Small intestine (tissue), 7 donors: ENCODE data around the gene KIFC3. TPM values are rescaled to one million over a fixed set of nuclear protein-coding genes. Genes with fewer than 3 reads are reported as not detected.
"Not testable (repeated sequence)": the region's sequence is repeated elsewhere in the genome, so short reads cannot be mapped to it uniquely, and the experiment has no call there.

Experiments
- DNase-seq, 2 donors: peaks; one replicate each; pipeline versions ENCODE4 v3.0.0 to v3.0.0-alpha.2; 2013
- FAIRE-seq: peaks from 2 replicates; lab custom pipeline; 2012; peaks lifted over from hg19 to GRCh38; lab: Jason Lieb, UNC
- H3K27ac ChIP-seq, 3 donors: one replicate each; pipeline ENCODE4 v1.5.1; 2013; ENCODE audit warnings: low read length in 2 of 3, mild to moderate bottlenecking in 2 of 3, control low read depth in 1 of 3, inconsistent platforms in 1 of 3, low read depth in 1 of 3, moderate library complexity in 1 of 3
- H3K27me3 ChIP-seq, 3 donors: one replicate each; pipeline ENCODE4 v1.6.1; 2013; ENCODE audit warnings: low read length in 3 of 3, inconsistent platforms in 1 of 3; ENCODE audit not compliant: control insufficient read depth in 3 of 3, insufficient read depth in 3 of 3
- H3K36me3 ChIP-seq, 3 donors: one replicate each; pipeline ENCODE4 v1.6.1; 2013; ENCODE audit warnings: low read length in 3 of 3, inconsistent platforms in 1 of 3, low read depth in 1 of 3, mild to moderate bottlenecking in 1 of 3, moderate library complexity in 1 of 3; ENCODE audit not compliant: control insufficient read depth in 3 of 3, insufficient read depth in 2 of 3
- H3K4me1 ChIP-seq, 3 donors: one replicate each; pipeline ENCODE4 v1.6.1; 2013; ENCODE audit warnings: low read length in 2 of 3, inconsistent platforms in 1 of 3, low read depth in 1 of 3, mild to moderate bottlenecking in 1 of 3, moderate library complexity in 1 of 3; ENCODE audit not compliant: control insufficient read depth in 3 of 3, insufficient read depth in 2 of 3
- H3K4me3 ChIP-seq, 3 donors: one replicate each; pipeline ENCODE4 v1.5.1; 2013; ENCODE audit warnings: low read length in 3 of 3, control low read depth in 1 of 3, inconsistent platforms in 1 of 3, low read depth in 1 of 3, mild to moderate bottlenecking in 1 of 3, moderate library complexity in 1 of 3
- H3K9me3 ChIP-seq, 2 donors: one replicate each; pipeline ENCODE4 v1.6.1; 2013; ENCODE audit warnings: low read depth in 1 of 2, low read length in 1 of 2; ENCODE audit not compliant: control insufficient read depth in 2 of 2, insufficient read depth in 1 of 2
- WGBS, 3 donors: extraction: QIAGEN DNeasy Blood & Tissue Kit; methylation state at CpG; one replicate each; pipeline ENCODE4 v1.1.7; 2013; 5-methylcytosine and 5-hydroxymethylcytosine counted together
- polyA plus RNA-seq, 4 donors: library from polyadenylated mRNA; stranded (reverse) in 3 of 4; unstranded in 1 of 4; fragments of 200-250 nt in 3 of 4; fragments of 120-200 nt in 1 of 4; gene quantifications; one replicate each; pipeline versions ENCODE4 v1.2.1 to v1.2.3, GENCODE V29; 2013
- donor health status: healthy with polysubstance abuse.
- donor health status: control.
- donor health status: control.
- donor health status: Bipolar disorder and iron deficiency.
- donor health status: healthy.

The KIFC3 gene
- polyA plus RNA-seq, 4 donors = 12.8 to 237 (median 131) TPM

DNA sequence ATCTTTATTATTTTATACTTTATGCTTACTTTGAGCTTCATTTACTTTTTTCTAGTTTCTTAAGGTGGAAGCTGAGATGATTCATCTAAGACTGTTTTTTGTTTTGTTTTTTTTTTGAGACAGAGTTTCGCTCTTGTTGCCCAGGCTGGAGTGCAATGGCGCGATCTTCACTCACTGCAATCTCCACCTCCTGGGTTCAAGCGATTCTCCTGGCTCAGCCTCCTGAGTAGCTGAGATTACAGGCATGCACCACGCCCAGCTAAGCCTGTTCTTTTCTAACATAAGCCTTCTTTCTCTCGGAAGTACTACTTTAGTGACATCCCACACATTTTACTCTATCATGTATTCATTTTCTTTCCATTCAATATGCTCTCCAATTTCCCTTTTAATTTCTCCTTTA lies 89.7 kb downstream of the KIFC3 start:
- H3K27ac ChIP-seq, FAIRE-seq, H3K9me3 ChIP-seq, H3K27me3 ChIP-seq, H3K4me3 ChIP-seq, H3K36me3 ChIP-seq, H3K4me1 ChIP-seq, DNase-seq: not testable (repeated sequence)
- 51 to 67% (median 57%) methylated on average over 6 of the region's 6 CpGs for WGBS, 3 donors

DNA sequence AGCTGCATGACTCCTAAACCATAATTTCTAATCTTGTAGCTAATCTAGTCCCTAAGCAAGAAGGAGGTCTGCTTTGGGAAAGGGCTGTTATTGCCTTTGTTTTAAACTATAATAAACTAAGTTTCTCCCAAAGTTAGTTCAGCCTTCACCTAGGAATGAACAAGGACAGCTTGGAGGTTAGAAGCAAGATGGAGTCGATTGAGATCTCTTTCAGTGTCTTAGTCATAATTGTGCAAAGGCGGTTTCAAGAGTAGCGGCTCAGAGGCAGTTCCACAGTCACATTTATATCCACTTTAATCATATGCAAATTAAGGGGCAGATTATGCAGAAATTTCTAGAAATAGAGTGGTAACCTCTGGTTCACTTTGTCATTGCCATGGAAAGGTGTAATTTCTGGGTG lies 90.3 kb downstream of the KIFC3 start:
- 87 to 92% (median 91%) methylated on average over 3 of the region's 3 CpGs for WGBS, 3 donors
- no peak for DNase-seq

DNA sequence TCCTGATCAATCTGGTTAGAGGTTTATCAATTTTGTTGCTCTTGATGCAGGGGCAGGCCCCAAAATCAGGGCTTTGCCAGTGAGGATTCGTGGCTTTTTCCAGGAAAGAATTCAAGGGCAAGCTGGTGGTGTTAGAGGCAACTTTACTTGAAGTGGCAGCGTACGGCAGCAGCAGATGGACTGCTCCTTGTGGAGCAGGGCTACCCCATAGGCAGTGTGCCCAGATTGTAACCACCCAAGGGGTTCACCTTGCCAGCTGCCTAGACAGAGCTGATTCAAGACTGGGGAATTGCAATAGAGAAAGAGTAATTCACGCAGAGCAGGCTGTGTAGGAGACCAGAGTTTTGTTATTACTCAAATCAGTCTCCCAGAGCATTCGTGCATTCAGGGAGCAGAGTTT lies 90.9 kb downstream of the KIFC3 start:
- no peaks in the 10 kb centered on the region for H3K4me1 ChIP-seq
- no peak for FAIRE-seq
- WGBS, 3 donors = 79 to 87% (median 84%) methylated on average over 5 of the region's 5 CpGs

More for the DNA sequence above, 90.3 kb downstream of the KIFC3 start:
- Histone ChIP-seq H3K36me3 (no peaks in the 10 kb centered on the region), H3K27ac (no peak overlapping the region), H3K27me3 (no peaks in the 10 kb centered on the region), H3K4me3 (no peak overlapping the region), H3K4me1 (no peaks in the 10 kb centered on the region), H3K9me3 (no peaks in the 10 kb centered on the region)
- no peak for FAIRE-seq

DNA sequence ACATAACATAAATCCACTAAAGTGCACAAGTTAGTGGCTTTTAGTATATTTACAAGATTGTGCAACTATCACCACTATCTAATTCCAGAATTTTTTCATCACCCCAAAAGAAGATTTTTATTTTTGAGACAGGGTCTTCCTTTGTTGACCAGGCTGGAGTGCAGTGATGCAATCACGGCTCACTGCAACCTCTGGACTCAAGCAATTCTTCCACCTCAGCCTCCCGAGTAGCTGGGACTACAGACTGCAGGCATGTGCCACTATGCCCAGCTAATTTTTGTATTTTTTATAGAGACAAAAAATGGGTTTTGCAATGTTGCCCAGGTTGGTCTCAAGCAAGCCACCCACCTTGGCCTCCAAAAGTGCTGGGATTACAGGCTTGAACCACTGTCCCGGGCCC lies 92.6 kb downstream of the KIFC3 start:
- H3K27me3 ChIP-seq = no peaks in the 10 kb centered on the region
- DNase-seq = no peak
- H3K4me1 ChIP-seq = peaks cover 0 to 4% (median 0%) of the 10 kb centered on the region in 3 donors
- H3K4me3 ChIP-seq = no peak overlapping the region
- H3K36me3 ChIP-seq = no peaks in the 10 kb centered on the region
- H3K9me3 ChIP-seq = no peaks in the 10 kb centered on the region
- FAIRE-seq = no peak
- H3K27ac ChIP-seq = no peak overlapping the region
- 47 to 71% (median 64%) methylated on average over 3 of the region's 3 CpGs for WGBS, 3 donors

More for the DNA sequence above, 90.9 kb downstream of the KIFC3 start:
- Histone ChIP-seq H3K27ac (no peak overlapping the region), H3K27me3 (no peaks in the 10 kb centered on the region), H3K4me3 (no peak overlapping the region), H3K9me3 (no peaks in the 10 kb centered on the region), H3K36me3 (no peaks in the 10 kb centered on the region)
- DNase-seq = no peak

Other genes starting within 250 kb of the KIFC3 start
- 100 to 1,000 TPM in 1 of 4 donors, 10 to 100 TPM in 1, 1 to 10 TPM in 2; 4.1 to 158 (median 26.0) TPM for gene ADGRG1, start 173.9 kb downstream of the KIFC3 start, polyA plus RNA-seq
- gene ADGRG3, start 134.2 kb downstream of the KIFC3 start, polyA plus RNA-seq = 1 to 10 TPM in 2 of 4 donors, under 1 TPM in 2; 0.45 to 8.6 (median 1.1) TPM
- under 1 TPM in 1 of 4 donors, not detected in 3; 0.37 TPM for gene DRC7, start 107.7 kb downstream of the KIFC3 start, polyA plus RNA-seq
- 10 to 100 TPM in 2 of 4 donors, 1 to 10 TPM in 2; 9.6 to 19.3 (median 12.1) TPM for gene KATNB1, start 66.7 kb downstream of the KIFC3 start, polyA plus RNA-seq
- gene CNGB1, start 168.6 kb upstream of the KIFC3 start, polyA plus RNA-seq = 1 to 10 TPM in 2 of 4 donors, not detected in 2; 1.3 to 1.7 TPM
- 1 to 10 TPM; 2.2 to 5.6 (median 3.2) TPM for gene ZNF319, start 198.2 kb upstream of the KIFC3 start, polyA plus RNA-seq
- 10 to 100 TPM; 19.9 to 26.5 (median 24.0) TPM for gene USB1, start 198.9 kb upstream of the KIFC3 start, polyA plus RNA-seq
- 10 to 100 TPM; 38.2 to 67.3 (median 49.7) TPM for gene MMP15, start 223.3 kb upstream of the KIFC3 start, polyA plus RNA-seq